M059J (cell line): ENCODE results near the gene AGMO. TPM values are rescaled to one million over a fixed set of nuclear protein-coding genes. Genes with fewer than 3 reads are reported as not detected.

Experiments
- DNase-seq: peaks from one replicate; pipeline ENCODE4 v3.0.0-alpha.2; 2012; ENCODE audit warnings: low read depth
- total RNA-seq: library from RNA; depleted of rRNA; stranded (reverse); fragments of >200 nt; shearing (Covaris generic); gene quantifications from 2 replicates; pipeline ENCODE4 v1.2.3, GENCODE V29; 2014

AGMO gene
- total RNA-seq, 1 experiment from 2014 or later, result not detected

GRCh38 chr7:15228831-15229230 is 333.0 kb downstream of the AGMO start:
- DNase-seq, result no peak

GRCh38 chr7:15225981-15226380 is 335.8 kb downstream of the AGMO start:
- DNase-seq, result no peak

GRCh38 chr7:15219758-15220157 is 342.1 kb downstream of the AGMO start:
- no peak for DNase-seq

GRCh38 chr7:15218261-15218660 is 343.6 kb downstream of the AGMO start:
- no peak for DNase-seq

- no peak for DNase-seq
Measured at GRCh38 chr7:15215616-15216015, 346.2 kb downstream of the AGMO start.

- DNase-seq, result no peak
Measured at GRCh38 chr7:15214976-15215375, 346.8 kb downstream of the AGMO start.

- no peak for DNase-seq
Measured at GRCh38 chr7:15213093-15213492, 348.7 kb downstream of the AGMO start.

- DNase-seq, result no peak
Measured at GRCh38 chr7:15209429-15209828, 352.4 kb downstream of the AGMO start.

- DNase-seq, result no peak
Measured at GRCh38 chr7:15204421-15204820, 357.4 kb downstream of the AGMO start.

- peak; percentile 24 for DNase-seq
Measured at GRCh38 chr7:15199482-15199881, 362.3 kb downstream of the AGMO start.

- DNase-seq, result no peak
Measured at GRCh38 chr7:15197042-15197977, 364.5 kb downstream of the AGMO start.

- no peak for DNase-seq
Measured at GRCh38 chr7:15178065-15178464, 383.8 kb downstream of the AGMO start.

- DNase-seq, result no peak
Measured at GRCh38 chr7:15176089-15176488, 385.7 kb downstream of the AGMO start.

GRCh38 chr7:15175152-15175551 is 386.7 kb downstream of the AGMO start:
- no peak for DNase-seq

- DNase-seq, result no peak
Measured at GRCh38 chr7:15174485-15174884, 387.3 kb downstream of the AGMO start.

GRCh38 chr7:15168489-15168888 is 393.3 kb downstream of the AGMO start:
- DNase-seq, result peak; percentile 28

GRCh38 chr7:15167912-15168311 is 393.9 kb downstream of the AGMO start:
- DNase-seq, result no peak

- no peak for DNase-seq
Measured at GRCh38 chr7:15166620-15167019, 395.2 kb downstream of the AGMO start.

- DNase-seq, result no peak
Measured at GRCh38 chr7:15159261-15159660, 402.6 kb downstream of the AGMO start.

GRCh38 chr7:15158141-15158810 is 403.5 kb downstream of the AGMO start:
- DNase-seq, result no peak
